ENCODE measurements around the gene PRCP.

DNA sequence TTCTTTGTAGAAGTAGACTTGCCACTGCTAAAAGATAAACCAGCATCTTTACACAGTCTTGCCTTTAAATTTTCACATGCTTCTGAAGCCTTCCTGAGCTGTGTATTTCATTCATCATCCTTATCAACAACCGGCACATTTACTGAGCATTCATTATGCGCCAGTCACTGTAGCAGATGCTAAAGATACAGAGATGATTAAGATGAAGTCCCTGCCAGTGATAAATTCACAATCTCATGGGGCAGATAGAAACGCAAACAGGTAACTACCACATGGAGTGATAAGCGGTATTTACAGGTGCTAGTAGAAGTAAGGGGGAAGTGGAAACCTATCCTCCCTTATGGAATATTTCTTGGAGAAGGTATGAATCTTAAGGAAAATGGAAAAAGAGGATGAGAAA lies 67.2 kb downstream of the PRCP start:
- TF ChIP-seq, protein P1, sequence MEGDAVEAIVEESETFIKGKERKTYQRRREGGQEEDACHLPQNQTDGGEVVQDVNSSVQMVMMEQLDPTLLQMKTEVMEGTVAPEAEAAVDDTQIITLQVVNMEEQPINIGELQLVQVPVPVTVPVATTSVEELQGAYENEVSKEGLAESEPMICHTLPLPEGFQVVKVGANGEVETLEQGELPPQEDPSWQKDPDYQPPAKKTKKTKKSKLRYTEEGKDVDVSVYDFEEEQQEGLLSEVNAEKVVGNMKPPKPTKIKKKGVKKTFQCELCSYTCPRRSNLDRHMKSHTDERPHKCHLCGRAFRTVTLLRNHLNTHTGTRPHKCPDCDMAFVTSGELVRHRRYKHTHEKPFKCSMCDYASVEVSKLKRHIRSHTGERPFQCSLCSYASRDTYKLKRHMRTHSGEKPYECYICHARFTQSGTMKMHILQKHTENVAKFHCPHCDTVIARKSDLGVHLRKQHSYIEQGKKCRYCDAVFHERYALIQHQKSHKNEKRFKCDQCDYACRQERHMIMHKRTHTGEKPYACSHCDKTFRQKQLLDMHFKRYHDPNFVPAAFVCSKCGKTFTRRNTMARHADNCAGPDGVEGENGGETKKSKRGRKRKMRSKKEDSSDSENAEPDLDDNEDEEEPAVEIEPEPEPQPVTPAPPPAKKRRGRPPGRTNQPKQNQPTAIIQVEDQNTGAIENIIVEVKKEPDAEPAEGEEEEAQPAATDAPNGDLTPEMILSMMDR (IDR thresholded peaks at IDR 0.05) = no peak
- TF ChIP-seq POLR2A (IDR thresholded peaks at IDR 0.05) = no peak
- TF ChIP-seq POLR2AphosphoS5 (IDR thresholded peaks at IDR 0.05) = no peak

Data from breast epithelium (tissue), 3 donors.